CD4-positive, alpha-beta T cell treated with Interferon gamma for 1 hour (primary cell): ENCODE measurements around the gene LSS.

ENCODE experiments used
- DNase-seq: peaks from one replicate; pipeline ENCODE4 v3.0.0-alpha.2; 2020

Gene LSS

GRCh38 chr21:46217511-46218196, 10.9 kb downstream of the LSS start:
- no peak for DNase-seq

- no peak for DNase-seq
Measured at GRCh38 chr21:46216132-46216747, 12.3 kb downstream of the LSS start.

GRCh38 chr21:46215436-46216131, 13.0 kb downstream of the LSS start:
- DNase-seq, result no peak

- no peak for DNase-seq
Measured at GRCh38 chr21:46214478-46215340, 13.9 kb downstream of the LSS start.

DNA sequence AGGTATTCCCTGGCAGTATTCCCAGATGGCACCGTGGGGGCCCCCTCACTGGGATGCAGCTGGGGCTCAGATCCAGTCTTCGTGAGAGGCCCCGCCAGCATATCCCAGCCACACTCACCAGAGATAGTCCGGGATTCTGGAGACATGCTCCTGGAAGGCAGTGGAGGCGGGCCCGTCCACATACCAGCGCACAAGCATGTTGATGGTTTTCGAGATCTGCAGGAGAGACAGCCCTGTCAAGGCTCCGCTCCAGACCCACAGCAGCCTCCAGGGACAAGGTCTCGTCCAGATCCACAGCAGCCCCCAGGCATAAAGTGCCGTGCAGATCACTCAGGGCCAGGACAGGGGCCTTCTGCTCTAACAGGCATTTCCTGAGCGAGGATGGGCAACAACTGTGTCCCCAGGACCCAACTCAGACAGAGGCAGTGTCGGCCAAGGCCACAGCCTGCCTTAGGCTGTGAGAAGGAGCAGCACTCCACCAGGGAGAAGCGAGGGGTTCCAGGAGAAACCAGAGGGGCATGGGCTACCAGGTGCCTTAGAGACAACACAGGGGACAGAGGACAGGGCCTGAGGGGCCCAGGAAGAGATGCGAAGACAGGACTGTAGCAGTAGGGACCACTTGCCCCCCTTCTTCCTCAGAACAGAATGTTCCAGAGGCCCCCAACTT, 14.8 kb downstream of the LSS start:
- DNase-seq, result no peak

- DNase-seq, result no peak
Measured at GRCh38 chr21:46212721-46213484, 15.7 kb downstream of the LSS start.

DNA sequence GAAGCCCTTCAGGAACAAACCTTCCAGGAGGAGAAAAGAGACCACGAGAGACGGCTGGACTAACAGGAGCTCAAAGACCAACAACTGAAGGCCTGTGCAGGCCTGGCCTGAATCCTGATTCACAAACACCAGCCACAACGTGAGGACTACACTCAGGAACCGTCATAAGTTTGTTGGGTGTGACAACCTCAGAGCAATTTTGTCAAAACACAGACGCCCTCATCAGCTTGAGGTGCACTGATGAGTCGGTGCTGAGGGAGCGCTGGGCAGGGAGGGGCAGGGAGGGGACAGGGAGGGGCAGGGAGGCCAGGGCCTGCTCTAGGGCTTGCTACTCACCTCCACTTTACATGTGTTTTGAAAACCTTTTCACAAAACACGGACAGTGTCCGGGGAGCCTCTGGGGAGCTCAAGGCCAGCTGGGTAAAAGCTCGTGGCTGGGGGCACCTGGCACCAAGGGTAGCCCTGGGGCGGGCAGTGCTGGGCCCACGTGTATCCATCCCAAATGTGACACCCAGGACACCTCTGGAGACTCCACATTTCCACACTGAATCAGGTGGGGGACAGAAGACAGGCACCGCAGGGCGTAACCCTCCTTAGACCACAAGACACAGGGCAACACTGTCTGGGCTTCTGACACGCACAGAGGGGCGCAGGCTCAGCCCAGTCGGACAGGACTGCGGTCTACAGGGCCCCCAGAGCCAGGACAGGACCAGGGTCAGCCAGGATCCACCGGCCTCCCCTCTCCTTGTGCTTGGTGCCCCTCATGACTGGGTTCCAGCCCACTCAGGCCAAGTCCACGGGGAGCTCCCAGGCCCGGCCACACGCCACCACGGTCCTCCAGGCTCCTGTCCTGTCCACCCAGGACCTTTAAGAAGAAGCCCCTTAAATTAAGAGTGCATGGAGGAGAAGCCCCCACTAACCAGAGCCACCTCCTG, 16.5 kb downstream of the LSS start:
- no peak for DNase-seq

GRCh38 chr21:46211376-46211775, 17.2 kb downstream of the LSS start:
- no peak for DNase-seq

- no peak for DNase-seq
Measured at GRCh38 chr21:46210378-46211136, 18.0 kb downstream of the LSS start.

- no peak for DNase-seq
Measured at GRCh38 chr21:46208761-46209721, 19.5 kb downstream of the LSS start.

DNA sequence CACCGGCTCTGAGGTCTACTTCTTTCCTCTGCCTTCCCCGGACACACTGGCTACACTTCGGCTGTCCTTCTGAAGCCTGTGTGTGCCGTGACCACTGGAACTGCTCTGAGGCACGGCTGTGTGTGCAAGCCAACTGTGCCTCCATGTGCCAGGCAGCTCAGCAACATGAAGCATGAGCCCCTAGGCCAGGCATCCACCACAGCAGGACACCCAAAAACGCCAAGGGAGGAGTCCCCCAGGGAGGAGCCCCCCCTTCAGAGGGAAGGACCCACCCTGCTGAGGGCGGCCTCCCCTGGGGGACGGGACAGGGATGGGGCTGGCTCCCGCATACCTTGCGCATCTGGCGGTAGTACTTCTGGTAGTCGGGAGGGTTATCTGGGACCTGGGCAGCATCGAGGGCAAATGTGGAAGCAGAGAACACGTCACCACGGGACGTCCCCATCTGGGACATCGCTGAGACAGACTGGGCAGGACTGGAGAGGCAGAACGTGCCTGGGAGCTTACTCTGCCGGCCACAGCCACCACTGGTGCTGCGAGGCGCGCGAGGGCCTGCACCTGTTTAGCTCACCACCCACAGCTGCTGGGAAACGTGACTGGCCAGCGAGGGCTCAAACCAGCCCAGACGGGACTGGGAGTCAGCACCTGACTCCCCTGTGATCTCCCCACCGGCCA, 20.5 kb downstream of the LSS start:
- no peak for DNase-seq

- no peak for DNase-seq
Measured at GRCh38 chr21:46207006-46207919, 21.3 kb downstream of the LSS start.

DNA sequence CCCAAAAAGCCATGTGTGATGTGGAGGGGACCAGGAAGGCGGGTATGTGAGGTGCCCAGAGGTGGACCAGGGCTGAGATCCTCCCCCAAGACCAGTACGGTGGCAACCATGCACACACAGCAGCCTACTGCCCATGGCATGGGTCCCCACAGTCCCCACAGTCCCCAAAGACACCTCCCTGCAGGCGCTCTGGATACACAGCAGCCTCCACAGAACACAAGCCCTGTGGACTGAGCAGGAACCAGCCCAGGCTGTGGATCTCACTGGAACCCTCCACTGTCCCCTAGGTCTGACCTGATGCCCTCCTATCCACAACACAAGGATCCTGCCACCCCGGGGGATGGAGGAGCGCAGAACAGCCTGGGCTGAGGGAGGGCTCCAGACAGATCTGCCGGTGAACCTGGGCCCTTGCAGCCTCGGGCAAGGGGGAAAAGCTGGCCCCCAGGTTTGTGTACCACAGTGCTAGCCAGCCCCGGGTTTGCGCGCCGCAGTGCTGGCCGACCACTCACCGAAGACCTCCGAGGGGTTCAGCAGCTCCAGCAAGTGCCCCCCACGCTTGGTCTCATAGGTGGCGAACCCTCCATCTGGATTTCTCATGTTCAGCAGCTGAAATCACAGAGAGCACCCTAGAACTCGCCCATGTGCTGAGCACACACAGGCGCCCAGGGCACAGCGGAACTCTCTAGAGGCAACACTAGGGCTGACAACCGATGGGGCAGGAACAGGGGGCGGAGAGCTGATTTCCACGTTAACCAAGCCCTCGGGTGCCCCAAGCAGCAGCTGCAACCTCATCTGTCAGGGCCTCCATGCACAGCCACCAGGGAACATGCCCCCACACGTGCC, 22.2 kb downstream of the LSS start:
- DNase-seq, result no peak

GRCh38 chr21:46205766-46206162, 22.8 kb downstream of the LSS start:
- no peak for DNase-seq

- no peak for DNase-seq
Measured at GRCh38 chr21:46205166-46205565, 23.4 kb downstream of the LSS start.

DNA sequence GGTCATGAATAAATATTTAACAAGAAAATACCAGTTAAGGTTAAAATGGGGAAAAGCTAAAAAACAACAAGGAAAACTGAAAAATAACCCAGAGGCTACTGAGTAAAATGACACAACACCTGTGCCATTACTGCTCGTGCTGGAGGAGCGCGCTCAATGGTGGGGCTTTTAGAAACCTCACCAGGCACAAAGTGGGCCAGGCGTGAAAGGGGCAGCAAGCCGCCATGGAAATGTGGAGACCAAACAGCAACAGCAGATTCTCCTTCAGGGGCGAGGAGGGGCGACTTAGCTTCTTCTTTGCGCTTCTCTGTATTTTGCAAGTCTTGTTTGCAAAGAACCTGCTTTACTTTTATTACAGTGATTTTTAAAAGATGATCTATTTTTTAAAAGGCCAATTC, 25.4 kb downstream of the LSS start:
- DNase-seq, result no peak
